ENCODE results near the gene PHKG2. TPM values are rescaled to one million over a fixed set of nuclear protein-coding genes. Genes with fewer than 3 reads are reported as not detected.

PHKG2 gene
- polyA plus RNA-seq, 2 of the 4 experiments (the other 2 are of a cell fraction), result 28.0 to 37.3 TPM

- POLR2A ChIA-PET, result no interaction called here
- Histone ChIP-seq H3K4me2 (no peak overlapping the region), H3K27ac (no peak overlapping the region), H3K4me3 (no peak overlapping the region), H3K4me1 (peaks cover 4% of the 10 kb centered on the region; the same call in 1 of the 3 replicates), H3K9me3 (no peaks in the 10 kb centered on the region)
- no peak for TF ChIP-seq EHMT2 (IDR thresholded peaks at IDR 0.05; ENCODE audit: low read depth)
- no peak for TF ChIP-seq ZNF302 (CRISPR knock-in tag; IDR thresholded peaks at IDR 0.05)
- no peak for TF ChIP-seq FOSB (CRISPR knock-in tag; IDR thresholded peaks at IDR 0.05)
- no peak for TF ChIP-seq ZSCAN20 (CRISPR knock-in tag; IDR thresholded peaks at IDR 0.05)
- no peak for TF ChIP-seq CHD4 (IDR thresholded peaks at IDR 0.05; ENCODE audit: borderline replicate concordance)
- DNase-seq (ENCODE audit: low read depth in 1 of 2, low spot score in 1 of 2) (no peak), ATAC-seq (no peak), FAIRE-seq (no peak)
- WGBS (ENCODE audit: missing lambda C conversion rate), result 90% methylated on average over 8 of the region's 9 CpGs
- CTCF ChIA-PET, result interaction anchor here (1.3 kb wide), 1 partner anchor 9 kb away, joined by 3 read pairs; no protein-coding TSS in a partner anchor
Observed at GRCh38 chr16:30720694-30721093, 27.5 kb upstream of the PHKG2 start.

- FAIRE-seq (no peak), ATAC-seq (no peak), DNase-seq (ENCODE audit: low read depth in 1 of 2, low spot score in 1 of 2) (no peak)
- WGBS (ENCODE audit: missing lambda C conversion rate), result 90% methylated on average over 8 of the region's 8 CpGs
- no peak overlapping the region for H3K27ac ChIP-seq
- H3K4me2 ChIP-seq, result no peak overlapping the region
- ChIA-PET POLR2A (no interaction called here), CTCF (interaction anchor here (1.3 to 1.9 kb wide), 2 partner anchors 9 kb away, joined by 3 to 7 read pairs; no protein-coding TSS in a partner anchor)
- no peaks in the 10 kb centered on the region for H3K9me3 ChIP-seq
- H3K4me1 ChIP-seq, result no peaks in the 10 kb centered on the region; the same call in 2 of the 3 replicates
- no peak for TF ChIP-seq POLR2A (IDR thresholded peaks at IDR 0.05; ENCODE audit: low read length)
- TF ChIP-seq CEBPB (IDR thresholded peaks at IDR 0.05), result no peak
- no peak for TF ChIP-seq RFX5 (IDR thresholded peaks at IDR 0.05)
- no peak for TF ChIP-seq ZSCAN20 (CRISPR knock-in tag; IDR thresholded peaks at IDR 0.05)
- TF ChIP-seq EHMT2 (IDR thresholded peaks at IDR 0.05; ENCODE audit: low read depth), result no peak
- TF ChIP-seq ELK1 (IDR thresholded peaks at IDR 0.05; ENCODE audit: low read depth, low read length), result no peak
- no peak for TF ChIP-seq ZNF302 (CRISPR knock-in tag; IDR thresholded peaks at IDR 0.05)
- TF ChIP-seq EHF (CRISPR knock-in tag; IDR thresholded peaks at IDR 0.05), result no peak
- TF ChIP-seq SREBF2 (IDR thresholded peaks at IDR 0.05), result no peak
- TF ChIP-seq, protein P1, sequence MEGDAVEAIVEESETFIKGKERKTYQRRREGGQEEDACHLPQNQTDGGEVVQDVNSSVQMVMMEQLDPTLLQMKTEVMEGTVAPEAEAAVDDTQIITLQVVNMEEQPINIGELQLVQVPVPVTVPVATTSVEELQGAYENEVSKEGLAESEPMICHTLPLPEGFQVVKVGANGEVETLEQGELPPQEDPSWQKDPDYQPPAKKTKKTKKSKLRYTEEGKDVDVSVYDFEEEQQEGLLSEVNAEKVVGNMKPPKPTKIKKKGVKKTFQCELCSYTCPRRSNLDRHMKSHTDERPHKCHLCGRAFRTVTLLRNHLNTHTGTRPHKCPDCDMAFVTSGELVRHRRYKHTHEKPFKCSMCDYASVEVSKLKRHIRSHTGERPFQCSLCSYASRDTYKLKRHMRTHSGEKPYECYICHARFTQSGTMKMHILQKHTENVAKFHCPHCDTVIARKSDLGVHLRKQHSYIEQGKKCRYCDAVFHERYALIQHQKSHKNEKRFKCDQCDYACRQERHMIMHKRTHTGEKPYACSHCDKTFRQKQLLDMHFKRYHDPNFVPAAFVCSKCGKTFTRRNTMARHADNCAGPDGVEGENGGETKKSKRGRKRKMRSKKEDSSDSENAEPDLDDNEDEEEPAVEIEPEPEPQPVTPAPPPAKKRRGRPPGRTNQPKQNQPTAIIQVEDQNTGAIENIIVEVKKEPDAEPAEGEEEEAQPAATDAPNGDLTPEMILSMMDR (IDR thresholded peaks at IDR 0.05), result no peak
- TF ChIP-seq RCOR1 (IDR thresholded peaks at IDR 0.05; ENCODE audit: low read depth, low read length), result no peak
- TF ChIP-seq GATA3 (IDR thresholded peaks at IDR 0.05; ENCODE audit: borderline replicate concordance), result no peak
- no peak for TF ChIP-seq KDM1A (IDR thresholded peaks at IDR 0.05; ENCODE audit: low read depth)
- no peak for TF ChIP-seq CBX8 (IDR thresholded peaks at IDR 0.05)
- no peak for TF ChIP-seq CBX2 (IDR thresholded peaks at IDR 0.05; ENCODE audit: borderline replicate concordance, low read depth)
- no peak for TF ChIP-seq TFCP2L1 (CRISPR knock-in tag; IDR thresholded peaks at IDR 0.05)
- no peak for TF ChIP-seq RNF2 (IDR thresholded peaks at IDR 0.05; ENCODE audit: borderline replicate concordance, low read depth)
- no peak overlapping the region for H3K4me3 ChIP-seq
Observed at GRCh38 chr16:30721167-30721566, 27.1 kb upstream of the PHKG2 start.

DNA sequence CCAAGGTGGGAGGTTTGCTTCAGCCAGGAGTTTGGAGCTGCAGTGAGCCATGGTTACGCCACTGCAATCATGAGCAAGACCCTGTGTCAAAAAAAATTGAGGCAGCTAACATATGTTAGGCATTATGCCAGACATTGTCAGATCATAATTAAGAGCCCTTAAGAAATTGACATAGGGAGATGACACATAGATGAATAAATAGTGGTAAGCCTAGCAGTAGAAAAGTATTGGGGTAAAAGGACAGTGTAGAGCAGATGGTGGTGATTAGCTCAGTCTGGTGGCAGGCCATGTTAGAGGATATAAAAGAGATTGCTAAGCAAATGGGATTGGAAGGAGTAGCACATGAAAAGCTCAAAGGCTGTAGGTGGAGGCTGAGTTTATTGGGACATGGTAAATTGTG lies 26.6 kb upstream of the PHKG2 start:
- Histone ChIP-seq H3K9me3 (no peaks in the 10 kb centered on the region), H3K4me2 (no peak overlapping the region), H3K4me1 (no peaks in the 10 kb centered on the region), H3K27ac (no peak overlapping the region), H3K4me3 (no peak overlapping the region)
- 95% methylated on average over 1 of the region's 1 CpG for WGBS (ENCODE audit: missing lambda C conversion rate)
- ChIA-PET POLR2A (no interaction called here), CTCF (interaction anchor here (0.9 to 2.1 kb wide), 4 partner anchors 8 to 26 kb away, joined by 3 to 7 read pairs (median 4); partner anchors contain the start of gene PHKG2)
- DNase-seq (ENCODE audit: low read depth in 1 of 2, low spot score in 1 of 2) (no peak), ATAC-seq (no peak), FAIRE-seq (no peak)
- TF ChIP-seq FOSL2 (IDR thresholded peaks at IDR 0.05), result no peak
- no peak for TF ChIP-seq FOSL2 (CRISPR knock-in tag; IDR thresholded peaks at IDR 0.05)
- TF ChIP-seq CBX2 (IDR thresholded peaks at IDR 0.05; ENCODE audit: borderline replicate concordance, low read depth), result no peak
- TF ChIP-seq MAFK (IDR thresholded peaks at IDR 0.05; ENCODE audit: partially characterized antibody), result no peak
- 0 out of 2 replicates have a peak, but pooled peaks have one; percentile 78 for TF ChIP-seq POLR2AphosphoS2 (conservative IDR thresholded peaks at IDR 0.05; ENCODE audit: low read length)
- TF ChIP-seq HDAC2 (IDR thresholded peaks at IDR 0.05), result no peak
- TF ChIP-seq FOSB (CRISPR knock-in tag; IDR thresholded peaks at IDR 0.05), result no peak
- TF ChIP-seq EHF (CRISPR knock-in tag; IDR thresholded peaks at IDR 0.05), result no peak

All from A549 (cell line).